Breast epithelium (tissue), 3 donors: ENCODE data around the gene PTH1R.

Experiments
- CTCF ChIP-seq, 3 donors: fragments of 450-650 bp; IDR thresholded peaks; one replicate each; pipeline ENCODE4 v1.5.1; 2016 to 2017; ENCODE audit warnings: antibody characterized with exemption in 3 of 3, mild to moderate bottlenecking in 3 of 3, moderate library complexity in 3 of 3
- POLR2A ChIP-seq: fragments of 450-650 bp; IDR thresholded peaks from one replicate; pipeline ENCODE4 v1.6.1; 2016; ENCODE audit warnings: antibody characterized with exemption, mild to moderate bottlenecking, moderate library complexity

GRCh38 chr3:46870651-46871050 lies 6.9 kb upstream of the PTH1R start:
- TF ChIP-seq CTCF (IDR thresholded peaks at IDR 0.05) (no peak), POLR2A (no peak)
